WTC11 (cell line): ENCODE data around the gene COL5A3.

ENCODE experiments used
- ETV6 ChIP-seq: sonication (generic); formaldehyde crosslinking; IDR thresholded peaks from 2 replicates; pipeline ENCODE4 v1.8.1; 2022; ENCODE audit warnings: mild to moderate bottlenecking, missing genetic modification reagents
- HMGA2 ChIP-seq: fragments of 250-450 bp; sonication (Bioruptor Pico); IDR thresholded peaks from 2 replicates; pipeline ENCODE4 v1.4.0; 2021; ENCODE audit warnings: mild to moderate bottlenecking, moderate library complexity
- TEAD1 ChIP-seq: sonication (generic); formaldehyde crosslinking; IDR thresholded peaks from 2 replicates; pipeline ENCODE4 v1.8.0; 2022; ENCODE audit warnings: mild to moderate bottlenecking, missing genetic modification reagents
- ZNF317 ChIP-seq: sonication (generic); formaldehyde crosslinking; IDR thresholded peaks from 2 replicates; pipeline ENCODE4 v1.8.1; 2023; ENCODE audit warnings: low read depth, mild to moderate bottlenecking, moderate library complexity, missing genetic modification reagents, borderline replicate concordance
- TF ChIP-seq, protein P1 (sequence below): fragments of 200-600 bp; IDR thresholded peaks from 2 replicates; pipeline ENCODE4 v1.8.0; 2022; ENCODE audit warnings: antibody characterized with exemption

DNA sequence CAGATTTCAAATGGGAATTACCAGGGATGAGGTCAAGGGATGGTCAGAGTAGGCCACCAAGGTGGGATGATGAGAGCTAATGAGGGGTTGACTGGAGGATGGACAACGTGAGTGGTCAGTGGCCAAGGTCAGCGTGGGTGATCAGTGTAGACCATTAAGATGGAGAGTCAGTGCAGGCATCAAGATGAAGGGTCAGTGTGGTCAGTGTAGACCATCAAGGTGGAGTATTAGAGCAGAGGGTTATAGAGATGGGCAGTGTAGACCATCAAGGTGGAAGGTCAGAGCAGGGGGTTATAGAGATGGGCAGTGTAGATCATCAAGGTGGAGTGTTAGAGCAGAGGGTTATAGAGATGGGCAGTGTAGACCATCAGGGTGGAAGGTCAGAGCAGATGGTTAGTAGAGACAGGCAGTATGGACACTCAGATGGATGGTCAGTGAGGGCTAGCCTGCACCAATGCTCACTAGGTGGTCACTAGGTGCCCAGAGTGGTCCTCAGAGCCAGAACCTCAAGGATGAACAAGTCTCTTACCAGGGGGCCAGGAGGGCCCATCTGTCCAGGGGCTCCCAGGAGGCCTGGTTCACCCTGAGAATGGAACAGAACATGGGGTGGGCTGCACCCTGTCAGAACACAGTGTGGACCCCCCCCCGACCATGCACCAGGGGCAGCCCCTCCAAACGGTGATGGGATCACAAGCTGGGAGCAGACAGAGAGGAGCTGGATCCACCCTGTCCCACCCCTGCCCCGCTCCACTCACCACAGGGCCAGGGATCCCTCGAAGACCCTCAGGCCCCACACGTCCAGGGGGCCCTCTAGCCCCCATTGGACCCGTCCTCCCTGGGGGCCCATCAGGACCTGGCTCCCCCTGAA lies 41.2 kb downstream of the COL5A3 start:
- TF ChIP-seq, protein P1, sequence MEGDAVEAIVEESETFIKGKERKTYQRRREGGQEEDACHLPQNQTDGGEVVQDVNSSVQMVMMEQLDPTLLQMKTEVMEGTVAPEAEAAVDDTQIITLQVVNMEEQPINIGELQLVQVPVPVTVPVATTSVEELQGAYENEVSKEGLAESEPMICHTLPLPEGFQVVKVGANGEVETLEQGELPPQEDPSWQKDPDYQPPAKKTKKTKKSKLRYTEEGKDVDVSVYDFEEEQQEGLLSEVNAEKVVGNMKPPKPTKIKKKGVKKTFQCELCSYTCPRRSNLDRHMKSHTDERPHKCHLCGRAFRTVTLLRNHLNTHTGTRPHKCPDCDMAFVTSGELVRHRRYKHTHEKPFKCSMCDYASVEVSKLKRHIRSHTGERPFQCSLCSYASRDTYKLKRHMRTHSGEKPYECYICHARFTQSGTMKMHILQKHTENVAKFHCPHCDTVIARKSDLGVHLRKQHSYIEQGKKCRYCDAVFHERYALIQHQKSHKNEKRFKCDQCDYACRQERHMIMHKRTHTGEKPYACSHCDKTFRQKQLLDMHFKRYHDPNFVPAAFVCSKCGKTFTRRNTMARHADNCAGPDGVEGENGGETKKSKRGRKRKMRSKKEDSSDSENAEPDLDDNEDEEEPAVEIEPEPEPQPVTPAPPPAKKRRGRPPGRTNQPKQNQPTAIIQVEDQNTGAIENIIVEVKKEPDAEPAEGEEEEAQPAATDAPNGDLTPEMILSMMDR: no peak
- TF ChIP-seq ETV6 (CRISPR knock-in tag) (no peak), ZNF317 (no peak), HMGA2 (no peak), TEAD1 (CRISPR knock-in tag) (no peak)
